ENCODE measurements around the gene EEFSEC.

Gene EEFSEC

DNA sequence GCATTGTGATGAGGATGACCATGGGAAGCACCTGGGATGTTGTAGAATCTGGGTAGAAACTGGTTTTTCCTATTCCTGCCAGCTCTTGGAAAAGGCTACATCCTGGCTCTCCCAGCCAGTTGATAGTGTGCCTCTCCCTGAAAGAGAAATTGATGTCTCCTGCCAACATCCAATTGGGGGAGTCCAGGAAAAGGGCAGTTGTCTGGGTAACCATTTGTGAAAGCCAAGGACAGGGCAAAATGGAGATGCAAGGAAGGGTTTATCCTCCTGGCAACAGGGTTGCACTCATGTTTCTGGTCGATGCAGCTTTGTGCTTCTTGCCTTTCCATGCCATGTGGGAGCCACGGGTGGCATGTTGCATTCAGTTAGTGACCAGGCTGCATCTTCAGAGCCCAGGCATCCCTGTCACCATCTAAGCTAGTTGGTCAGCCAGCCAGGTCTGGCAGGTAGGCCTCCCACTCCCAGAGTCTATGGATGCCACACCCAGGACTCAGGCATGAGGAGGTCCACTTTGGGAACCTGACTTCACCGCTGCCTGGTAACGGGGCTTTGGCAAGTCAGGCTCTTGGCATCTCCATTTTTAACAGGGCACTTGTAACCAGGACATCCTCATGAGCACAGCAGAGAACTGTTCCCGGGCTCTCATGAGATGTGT lies 159.9 kb downstream of the EEFSEC start:
- H3K36me3 ChIP-seq (ENCODE audit: control insufficient read depth, low read depth, low read length) = no peaks in the 10 kb centered on the region

DNA sequence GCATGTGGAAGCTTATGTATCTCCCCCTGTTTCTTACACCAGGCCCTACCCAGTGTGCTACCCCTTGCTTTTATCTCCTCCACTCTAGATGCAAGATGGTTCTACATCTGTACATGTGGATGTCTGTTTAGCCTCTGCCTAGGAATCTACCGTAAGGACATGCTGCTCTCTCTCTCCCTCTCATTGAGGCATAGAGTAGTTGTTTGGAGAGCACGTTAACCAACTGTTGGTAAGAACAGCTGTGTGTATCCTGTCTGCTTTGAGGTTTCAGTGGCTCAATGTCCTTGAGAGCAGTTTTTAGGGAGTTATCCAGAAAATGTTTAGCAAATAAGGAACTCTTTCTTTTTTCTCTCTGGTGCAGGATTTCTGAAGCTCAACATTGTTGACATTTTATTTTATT lies 160.7 kb downstream of the EEFSEC start:
- no peaks in the 10 kb centered on the region for H3K27me3 ChIP-seq (ENCODE audit: control insufficient read depth, insufficient read depth, low read length)
- no peaks in the 10 kb centered on the region for H3K9me3 ChIP-seq (ENCODE audit: control insufficient read depth, low read depth, low read length)
- H3K9ac ChIP-seq (ENCODE audit: low read length) = no peak overlapping the region
- H3K36me3 ChIP-seq (ENCODE audit: control insufficient read depth, low read depth, low read length) = no peaks in the 10 kb centered on the region
- H3K4me1 ChIP-seq (ENCODE audit: control insufficient read depth, low read depth, low read length) = no peaks in the 10 kb centered on the region
- no peak overlapping the region for H3K27ac ChIP-seq (ENCODE audit: low read length)
- no peak overlapping the region for H3K4me3 ChIP-seq (ENCODE audit: low read length)

More for the DNA sequence above, 159.9 kb downstream of the EEFSEC start:
- Histone ChIP-seq H3K4me3 (ENCODE audit: low read length) (no peak overlapping the region), H3K9me3 (ENCODE audit: control insufficient read depth, low read depth, low read length) (no peaks in the 10 kb centered on the region), H3K9ac (ENCODE audit: low read length) (no peak overlapping the region), H3K27me3 (ENCODE audit: control insufficient read depth, insufficient read depth, low read length) (no peaks in the 10 kb centered on the region), H3K27ac (ENCODE audit: low read length) (no peak overlapping the region), H3K4me1 (ENCODE audit: control insufficient read depth, low read depth, low read length) (no peaks in the 10 kb centered on the region)

DNA sequence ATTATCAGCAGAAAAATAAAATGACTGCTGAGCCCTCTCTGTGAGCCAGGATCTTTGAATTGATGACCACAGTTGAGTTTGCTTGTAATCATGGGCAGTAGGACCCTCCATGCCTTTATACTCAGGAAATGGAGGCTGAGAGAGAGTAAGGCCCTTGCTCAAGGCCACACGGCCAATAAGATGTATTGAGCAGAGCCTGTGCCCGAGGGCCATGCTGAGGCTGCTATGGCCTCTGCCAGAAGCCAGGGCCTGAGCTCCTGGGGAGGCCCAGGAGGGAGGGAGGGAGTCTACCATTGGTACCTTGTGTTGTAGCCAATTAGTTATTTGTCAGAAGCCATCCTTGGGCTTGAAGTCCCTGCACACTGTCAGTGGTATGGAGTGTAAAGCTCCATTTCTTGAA lies 162.0 kb downstream of the EEFSEC start:
- H3K27ac ChIP-seq (ENCODE audit: low read length) = no peak overlapping the region

DNA sequence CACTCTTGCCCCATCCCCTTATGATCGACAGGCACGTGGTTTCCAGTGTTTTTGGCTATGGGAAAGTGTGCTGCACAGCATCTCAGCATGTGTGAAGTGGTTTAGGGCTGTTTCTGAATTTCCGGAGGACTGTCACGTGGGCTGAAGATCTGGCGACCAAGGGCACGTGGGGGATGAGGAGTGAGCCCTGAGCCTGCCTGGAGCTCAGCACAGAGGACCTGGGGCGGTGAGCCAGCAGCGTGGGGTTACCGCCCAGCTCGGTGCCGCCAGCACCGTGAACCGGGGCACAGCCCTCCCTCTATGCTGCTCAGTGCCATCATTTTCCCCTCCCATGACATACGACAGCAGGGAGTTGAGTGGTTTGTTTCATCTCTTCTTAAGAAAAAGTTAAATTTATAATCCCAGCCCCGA lies 163.2 kb downstream of the EEFSEC start:
- Histone ChIP-seq H3K9ac (ENCODE audit: low read length) (no peak overlapping the region), H3K4me1 (ENCODE audit: control insufficient read depth, low read depth, low read length) (no peaks in the 10 kb centered on the region), H3K4me3 (ENCODE audit: low read length) (no peak overlapping the region), H3K27me3 (ENCODE audit: control insufficient read depth, insufficient read depth, low read length) (no peaks in the 10 kb centered on the region), H3K36me3 (ENCODE audit: control insufficient read depth, low read depth, low read length) (no peaks in the 10 kb centered on the region), H3K27ac (ENCODE audit: low read length) (no peak overlapping the region), H3K9me3 (ENCODE audit: control insufficient read depth, low read depth, low read length) (no peaks in the 10 kb centered on the region)

More for the DNA sequence above, 162.0 kb downstream of the EEFSEC start:
- Histone ChIP-seq H3K4me1 (ENCODE audit: control insufficient read depth, low read depth, low read length) (no peaks in the 10 kb centered on the region), H3K27me3 (ENCODE audit: control insufficient read depth, insufficient read depth, low read length) (no peaks in the 10 kb centered on the region), H3K4me3 (ENCODE audit: low read length) (no peak overlapping the region), H3K9ac (ENCODE audit: low read length) (no peak overlapping the region), H3K36me3 (ENCODE audit: control insufficient read depth, low read depth, low read length) (no peaks in the 10 kb centered on the region), H3K9me3 (ENCODE audit: control insufficient read depth, low read depth, low read length) (no peaks in the 10 kb centered on the region)

DNA sequence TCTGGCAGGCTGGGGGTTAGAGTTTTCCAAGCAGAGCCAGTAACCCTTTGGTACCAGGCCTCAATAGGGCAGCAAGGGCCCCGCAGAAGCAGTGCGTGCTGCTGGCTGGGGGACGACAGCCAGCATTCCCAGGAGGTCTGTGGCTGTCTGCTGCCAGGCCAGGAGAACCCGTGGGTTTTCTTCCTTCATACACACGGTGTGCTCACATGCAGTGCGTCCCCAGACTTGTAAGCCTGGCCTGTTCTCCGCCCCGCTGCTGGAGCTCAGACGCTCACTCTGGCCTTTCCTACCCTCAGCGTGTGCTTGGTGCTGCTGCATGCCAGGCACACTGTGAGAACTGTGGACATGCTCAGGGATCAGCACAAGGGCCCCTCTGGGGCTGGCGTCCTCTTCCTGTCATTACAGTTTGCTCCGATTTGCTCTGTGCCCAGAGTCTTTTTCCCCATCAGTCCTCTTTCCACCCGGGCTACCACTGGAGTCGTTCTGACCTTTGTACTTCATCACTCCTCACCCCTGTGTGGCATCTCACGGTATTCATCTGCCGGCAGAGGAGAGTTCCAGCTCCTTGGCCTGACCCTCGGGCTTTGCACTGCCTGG lies 163.9 kb downstream of the EEFSEC start:
- Histone ChIP-seq H3K4me3 (ENCODE audit: low read length) (no peak overlapping the region), H3K9me3 (ENCODE audit: control insufficient read depth, low read depth, low read length) (no peaks in the 10 kb centered on the region)

DNA sequence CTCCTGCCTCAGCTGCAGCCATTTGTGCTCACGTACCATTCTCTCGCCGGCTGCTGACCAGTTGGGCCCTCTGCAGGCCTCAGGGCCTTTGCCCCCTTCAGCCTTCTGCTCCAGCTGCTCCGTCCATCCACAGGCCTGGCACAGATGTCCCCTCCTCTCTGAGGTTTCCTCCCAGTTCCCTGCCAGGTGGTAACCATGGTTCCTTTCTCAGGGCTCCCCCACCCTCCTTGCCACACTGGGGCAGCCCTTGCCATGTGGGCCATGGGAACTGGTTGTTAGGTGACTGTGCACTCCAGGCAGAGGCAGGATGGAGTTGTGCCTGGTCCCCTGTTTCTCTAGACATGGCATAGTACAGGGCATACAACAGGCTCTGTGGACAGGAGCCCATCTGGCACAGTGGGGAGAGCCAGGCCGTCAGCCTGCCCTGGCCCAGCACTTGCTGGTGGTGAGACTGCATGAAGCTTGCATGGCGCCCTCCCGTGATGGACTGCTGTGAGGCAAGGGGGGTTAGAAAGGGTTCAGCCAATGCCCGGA lies 164.5 kb downstream of the EEFSEC start:
- no peaks in the 10 kb centered on the region for H3K4me1 ChIP-seq (ENCODE audit: control insufficient read depth, low read depth, low read length)
- H3K9me3 ChIP-seq (ENCODE audit: control insufficient read depth, low read depth, low read length) = no peaks in the 10 kb centered on the region
- H3K27me3 ChIP-seq (ENCODE audit: control insufficient read depth, insufficient read depth, low read length) = no peaks in the 10 kb centered on the region
- H3K9ac ChIP-seq (ENCODE audit: low read length) = no peak overlapping the region
- H3K36me3 ChIP-seq (ENCODE audit: control insufficient read depth, low read depth, low read length) = no peaks in the 10 kb centered on the region
- H3K4me3 ChIP-seq (ENCODE audit: low read length) = no peak overlapping the region
- H3K27ac ChIP-seq (ENCODE audit: low read length) = no peak overlapping the region

More for the DNA sequence above, 163.9 kb downstream of the EEFSEC start:
- Histone ChIP-seq H3K36me3 (ENCODE audit: control insufficient read depth, low read depth, low read length) (no peaks in the 10 kb centered on the region), H3K4me1 (ENCODE audit: control insufficient read depth, low read depth, low read length) (no peaks in the 10 kb centered on the region), H3K27ac (ENCODE audit: low read length) (no peak overlapping the region), H3K27me3 (ENCODE audit: control insufficient read depth, insufficient read depth, low read length) (no peaks in the 10 kb centered on the region), H3K9ac (ENCODE audit: low read length) (no peak overlapping the region)

DNA sequence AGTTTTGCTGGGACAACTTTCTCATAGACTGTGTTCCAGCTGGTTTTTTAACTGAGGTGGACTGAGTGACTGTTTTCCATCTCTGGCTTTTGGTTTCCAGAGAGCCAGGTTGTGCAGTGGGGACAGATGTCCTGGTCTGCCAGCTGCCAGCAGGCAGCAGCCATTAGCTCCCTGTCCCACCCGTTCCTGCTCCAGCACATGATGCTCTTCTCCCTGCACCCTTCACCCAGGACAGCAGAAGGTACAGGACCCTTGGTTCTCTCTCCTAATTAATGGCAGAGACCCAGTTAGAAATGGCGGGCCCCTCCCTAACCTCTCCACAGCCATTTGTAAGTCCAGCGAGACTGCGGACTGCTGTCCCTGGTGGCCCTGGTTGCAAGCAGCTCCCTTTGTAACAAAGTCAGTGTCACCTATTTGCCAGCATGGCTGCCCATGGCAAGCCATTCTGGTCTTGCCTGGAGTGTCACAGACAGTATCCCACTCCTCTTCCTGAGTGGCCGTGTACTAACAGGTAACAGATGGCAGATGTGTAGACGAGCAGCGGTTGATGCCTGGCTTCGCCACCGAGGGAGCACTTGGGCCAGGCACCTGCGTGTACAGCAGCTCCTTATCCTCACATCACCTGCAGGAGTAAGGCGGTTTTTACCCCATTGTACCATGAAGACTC lies 165.1 kb downstream of the EEFSEC start:
- Histone ChIP-seq H3K27me3 (ENCODE audit: control insufficient read depth, insufficient read depth, low read length) (no peaks in the 10 kb centered on the region), H3K36me3 (ENCODE audit: control insufficient read depth, low read depth, low read length) (no peaks in the 10 kb centered on the region), H3K4me1 (ENCODE audit: control insufficient read depth, low read depth, low read length) (no peaks in the 10 kb centered on the region), H3K4me3 (ENCODE audit: low read length) (no peak overlapping the region), H3K9ac (ENCODE audit: low read length) (no peak overlapping the region), H3K9me3 (ENCODE audit: control insufficient read depth, low read depth, low read length) (no peaks in the 10 kb centered on the region), H3K27ac (ENCODE audit: low read length) (no peak overlapping the region)

DNA sequence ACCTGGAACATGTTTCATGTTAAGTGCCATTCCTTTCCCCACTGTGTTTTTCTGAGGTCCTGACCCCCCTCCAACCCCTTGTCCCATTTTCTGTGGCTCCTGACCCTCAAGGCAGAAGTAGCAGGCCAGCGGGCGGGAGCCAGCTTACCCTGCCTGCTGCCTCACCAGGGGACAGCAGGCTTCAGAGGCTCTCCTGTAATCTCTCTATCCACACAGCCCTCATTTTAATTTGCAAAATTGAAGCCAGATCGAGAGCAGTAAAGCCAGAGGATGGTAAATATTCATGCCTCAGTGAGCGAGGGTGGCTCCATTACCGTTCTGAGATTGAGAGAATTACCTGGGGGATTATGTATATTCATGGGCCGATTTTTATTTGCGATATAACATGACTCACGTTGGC lies 165.8 kb downstream of the EEFSEC start:
- H3K4me1 ChIP-seq (ENCODE audit: control insufficient read depth, low read depth, low read length) = no peaks in the 10 kb centered on the region
- no peaks in the 10 kb centered on the region for H3K36me3 ChIP-seq (ENCODE audit: control insufficient read depth, low read depth, low read length)
- H3K9ac ChIP-seq (ENCODE audit: low read length) = no peak overlapping the region
- H3K27me3 ChIP-seq (ENCODE audit: control insufficient read depth, insufficient read depth, low read length) = no peaks in the 10 kb centered on the region
- no peak overlapping the region for H3K27ac ChIP-seq (ENCODE audit: low read length)
- no peaks in the 10 kb centered on the region for H3K9me3 ChIP-seq (ENCODE audit: control insufficient read depth, low read depth, low read length)
- H3K4me3 ChIP-seq (ENCODE audit: low read length) = no peak overlapping the region

DNA sequence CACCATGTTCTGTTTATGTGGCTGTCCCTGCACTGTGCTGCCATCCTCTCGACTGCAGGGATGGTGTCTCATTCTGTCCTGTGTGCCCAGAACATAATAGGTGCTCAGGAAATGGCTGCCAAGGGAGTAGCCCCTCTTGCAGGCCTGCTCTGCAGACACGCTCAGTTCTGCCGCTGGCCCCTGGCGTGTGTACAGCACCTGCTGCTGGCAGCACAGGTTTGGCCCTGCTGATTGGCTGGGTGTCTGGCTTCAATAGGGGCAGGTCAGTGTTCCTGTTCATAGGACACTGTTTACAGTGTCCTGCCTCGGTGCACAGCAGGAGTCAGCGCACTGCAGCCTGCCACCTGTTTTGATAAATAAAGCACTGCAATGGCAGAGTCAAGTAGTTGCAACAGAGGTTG lies 166.5 kb downstream of the EEFSEC start:
- Histone ChIP-seq H3K9me3 (ENCODE audit: control insufficient read depth, low read depth, low read length) (no peaks in the 10 kb centered on the region), H3K9ac (ENCODE audit: low read length) (no peak overlapping the region), H3K36me3 (ENCODE audit: control insufficient read depth, low read depth, low read length) (no peaks in the 10 kb centered on the region), H3K4me1 (ENCODE audit: control insufficient read depth, low read depth, low read length) (no peaks in the 10 kb centered on the region), H3K27me3 (ENCODE audit: control insufficient read depth, insufficient read depth, low read length) (no peaks in the 10 kb centered on the region), H3K4me3 (ENCODE audit: low read length) (no peak overlapping the region), H3K27ac (ENCODE audit: low read length) (no peak overlapping the region)

DNA sequence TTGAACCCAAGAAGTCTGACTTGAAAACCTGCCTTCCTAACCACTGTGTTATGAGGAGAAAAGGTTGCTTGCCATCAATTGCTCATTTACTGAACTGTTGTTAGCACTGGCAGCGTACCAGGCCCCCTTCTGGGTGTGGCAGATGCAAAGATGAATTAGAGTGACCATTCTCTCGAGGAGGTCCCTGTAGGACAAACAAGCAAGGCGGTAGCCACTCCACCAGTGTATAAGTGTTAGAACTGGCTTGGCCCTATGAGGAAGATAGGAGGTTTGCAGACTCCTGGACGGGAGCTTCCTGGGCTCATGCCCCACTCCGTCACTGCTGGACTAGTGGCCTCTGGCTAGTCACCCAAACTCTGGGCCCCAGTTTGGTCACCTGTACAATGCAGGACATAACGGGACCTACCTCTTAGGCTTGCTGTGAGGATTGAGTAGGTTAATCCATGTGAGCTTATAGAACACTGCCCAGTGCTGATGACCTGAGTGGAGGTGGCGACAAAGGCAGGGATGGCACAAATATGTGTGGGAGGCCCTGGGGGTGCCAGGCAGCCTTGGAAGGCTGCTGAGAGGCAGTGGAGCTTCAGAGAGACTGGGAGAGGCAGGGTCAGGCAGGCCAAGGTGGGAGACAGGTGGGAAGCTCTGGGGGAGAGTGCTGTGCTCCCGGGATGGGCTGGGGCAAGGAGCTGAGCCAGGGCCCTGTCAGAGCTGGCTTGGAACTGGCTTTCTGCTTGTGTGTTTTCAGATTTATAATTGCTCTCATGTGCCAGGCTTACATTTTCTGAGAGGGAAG lies 167.5 kb downstream of the EEFSEC start:
- no peaks in the 10 kb centered on the region for H3K4me1 ChIP-seq (ENCODE audit: control insufficient read depth, low read depth, low read length)
- no peaks in the 10 kb centered on the region for H3K27me3 ChIP-seq (ENCODE audit: control insufficient read depth, insufficient read depth, low read length)
- no peaks in the 10 kb centered on the region for H3K36me3 ChIP-seq (ENCODE audit: control insufficient read depth, low read depth, low read length)
- no peak overlapping the region for H3K27ac ChIP-seq (ENCODE audit: low read length)
- no peak overlapping the region for H3K4me3 ChIP-seq (ENCODE audit: low read length)
- H3K9me3 ChIP-seq (ENCODE audit: control insufficient read depth, low read depth, low read length) = no peaks in the 10 kb centered on the region
- no peak overlapping the region for H3K9ac ChIP-seq (ENCODE audit: low read length)

DNA sequence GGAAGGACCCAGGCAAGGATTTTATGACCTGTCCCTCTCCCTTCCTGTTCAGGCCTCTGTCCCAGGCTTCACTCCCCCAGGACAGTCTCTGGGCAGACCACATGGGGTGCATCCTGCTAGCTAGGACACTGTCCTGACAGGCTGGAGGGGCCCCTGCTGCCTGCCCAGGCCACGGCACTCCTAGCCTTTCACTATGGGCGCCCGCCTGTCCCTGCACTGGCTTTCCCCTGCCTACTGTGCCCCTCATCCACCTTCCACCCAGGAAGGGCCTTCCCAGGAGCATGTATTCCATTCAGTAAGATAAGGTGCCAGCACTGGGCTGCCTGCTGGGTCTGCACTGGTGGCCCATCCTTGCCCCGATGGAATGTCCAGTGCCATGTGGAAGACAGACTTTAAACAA lies 168.1 kb downstream of the EEFSEC start:
- no peaks in the 10 kb centered on the region for H3K9me3 ChIP-seq (ENCODE audit: control insufficient read depth, low read depth, low read length)
- no peak overlapping the region for H3K27ac ChIP-seq (ENCODE audit: low read length)
- no peaks in the 10 kb centered on the region for H3K27me3 ChIP-seq (ENCODE audit: control insufficient read depth, insufficient read depth, low read length)
- no peak overlapping the region for H3K9ac ChIP-seq (ENCODE audit: low read length)
- H3K4me3 ChIP-seq (ENCODE audit: low read length) = no peak overlapping the region
- H3K36me3 ChIP-seq (ENCODE audit: control insufficient read depth, low read depth, low read length) = no peaks in the 10 kb centered on the region
- no peaks in the 10 kb centered on the region for H3K4me1 ChIP-seq (ENCODE audit: control insufficient read depth, low read depth, low read length)

All from iPS-18a (cell line).